Psoas muscle (tissue), 8 donors: Measurements from ENCODE around the gene CST3. TPM values are rescaled to one million over a fixed set of nuclear protein-coding genes. Genes with fewer than 3 reads are reported as not detected.
A peak's percentile ranks its signal among the peaks of the same experiment; 100 is the strongest.
"Not testable (repeated sequence)": the region's sequence is repeated elsewhere in the genome, so short reads cannot be mapped to it uniquely, and the experiment has no call there.

Experiments
- ATAC-seq, 4 donors: fragments of 200-7000 bp; cut with Tn5 transposase; one replicate each; pipeline ENCODE4 v1.9.1; 2020; ENCODE audit warnings: moderate library complexity in 3 of 4, mild to moderate bottlenecking in 2 of 4
- DNase-seq, 2 donors: peaks; one replicate each; pipeline ENCODE4 v3.0.0-alpha.2; 2020
- H3K27ac ChIP-seq: fragments of 200-600 bp; one replicate; pipeline ENCODE4 v1.8.0; 2022
- H3K27me3 ChIP-seq, 3 donors: fragments of 200-600 bp in 1 of 3; one replicate each; pipeline versions ENCODE4 v1.6.1 to v1.8.0; 2013 to 2022; ENCODE audit warnings: low read length in 2 of 3, mild to moderate bottlenecking in 2 of 3, moderate library complexity in 1 of 3; ENCODE audit not compliant: insufficient read depth in 3 of 3
- H3K36me3 ChIP-seq, 2 donors: fragments of 200-600 bp in 1 of 2; one replicate each; pipeline versions ENCODE4 v1.6.1 to v1.8.0; 2013 to 2022; ENCODE audit warnings: low read depth in 1 of 2, mild to moderate bottlenecking in 1 of 2, moderate library complexity in 1 of 2; ENCODE audit not compliant: insufficient read depth in 1 of 2
- H3K4me1 ChIP-seq: fragments of 200-600 bp; one replicate; pipeline ENCODE4 v1.8.0; 2022
- H3K4me3 ChIP-seq: fragments of 200-600 bp; one replicate; pipeline ENCODE4 v1.8.0; 2022; ENCODE audit warnings: mild to moderate bottlenecking
- H3K9me3 ChIP-seq: fragments of 200-600 bp; one replicate; pipeline ENCODE4 v1.8.0; 2022
- CTCF ChIP-seq: fragments of 200-600 bp; IDR thresholded peaks from one replicate; pipeline ENCODE4 v1.8.0; 2022; ENCODE audit warnings: antibody characterized with exemption
- WGBS, 3 donors: extraction: QIAGEN DNeasy Blood & Tissue Kit; methylation state at CpG; one replicate each; pipeline versions ENCODE4 v1.1.6 to v1.1.7; 2013; 5-methylcytosine and 5-hydroxymethylcytosine counted together
- intact Hi-C, 2 donors: fragments of 100-400 bp; cut with DNase I; formaldehyde crosslinking; loops; one replicate each; pipeline versions ENCODE4 v1.11.0 to v1.14.2; 2022
- polyA plus RNA-seq, 3 donors: library from polyadenylated mRNA; stranded (reverse); fragments of 200-250 nt; gene quantifications; one replicate each; pipeline ENCODE4 v1.2.3, GENCODE V29; 2013
- total RNA-seq, 4 donors: library from RNA; stranded (reverse); fragmentation: NEBNext Ultra II Directional in 2 of 4; extraction: Animal tissue kit (Norgen Biotek cat#: 25700) in 2 of 4; gene quantifications; one replicate each; pipeline versions ENCODE4 v1.2.1 to v1.2.4, GENCODE V29; 2021 to 2023
- donor health status: healthy with polysubstance abuse.
- donor health status: DM: no; HTN: no; CAD: no; lungs with moderate emphysema.
- donor health status: Bipolar disorder and iron deficiency.
- donor health status: healthy.
- donor health status: DM: yes; HTN: yes; CAD: no.
- donor health status: DM: no; HTN: no; CAD: no.
- donor health status: DM: no; HTN: no; CAD: no.
- donor health status: DM: yes; HTN: yes; CAD: no.

The CST3 gene
- total and polyA plus RNA-seq, 7 donors, result 374 to 713 (median 422) TPM

GRCh38 chr20:23664954-23665353, 27.2 kb upstream of the CST3 start:
- Histone ChIP-seq H3K27ac (no peak overlapping the region), H3K9me3 (no peaks in the 10 kb centered on the region), H3K36me3 (no peaks in the 10 kb centered on the region), H3K4me3 (no peak overlapping the region), H3K27me3 (no peaks in the 10 kb centered on the region), H3K4me1 (peaks cover 13% of the 10 kb centered on the region)
- ATAC-seq, result no peak
- DNase-seq, result no peak
- TF ChIP-seq CTCF, result no peak
- intact Hi-C loops, result loop anchor here (5.0 kb wide), 1 partner anchor 332 kb away; no protein-coding TSS in a partner anchor
- 95 to 99% (median 96%) methylated on average over 3 of the region's 3 CpGs for WGBS, 3 donors

GRCh38 chr20:23664046-23664445, 26.3 kb upstream of the CST3 start:
- H3K27me3 ChIP-seq, DNase-seq, intact Hi-C loops, H3K4me3 ChIP-seq, H3K36me3 ChIP-seq, ATAC-seq, H3K9me3 ChIP-seq, H3K27ac ChIP-seq: not testable (repeated sequence)
- 86 to 90% (median 89%) methylated on average over 4 of the region's 4 CpGs for WGBS, 3 donors
- peaks cover 16% of the 10 kb centered on the region for H3K4me1 ChIP-seq

GRCh38 chr20:23663180-23663579, 25.4 kb upstream of the CST3 start:
- peak in 1 of 4 donors; percentile 37 for ATAC-seq
- Histone ChIP-seq H3K4me3 (no peak overlapping the region), H3K27me3 (no peaks in the 10 kb centered on the region), H3K9me3 (no peaks in the 10 kb centered on the region), H3K36me3 (no peaks in the 10 kb centered on the region), H3K27ac (no peak overlapping the region), H3K4me1 (peaks cover 16% of the 10 kb centered on the region)
- no peak for TF ChIP-seq CTCF
- DNase-seq, result no peak
- 56 to 70% (median 65%) methylated on average over 6 of the region's 6 CpGs for whole genome bisulfite sequencing, 3 donors
- intact Hi-C loops, result no loop called here

- Histone ChIP-seq H3K4me1 (peaks cover 16% of the 10 kb centered on the region), H3K36me3 (no peaks in the 10 kb centered on the region), H3K27me3 (no peaks in the 10 kb centered on the region), H3K9me3 (no peaks in the 10 kb centered on the region), H3K27ac (no peak overlapping the region), H3K4me3 (no peak overlapping the region)
- DNase-seq (no peak), ATAC-seq (no peak)
- no peak for TF ChIP-seq CTCF
- intact Hi-C loops, result no loop called here
- 83 to 87% (median 86%) methylated on average over 9 of the region's 9 CpGs for WGBS, 3 donors
Measured at GRCh38 chr20:23662276-23662870, 24.6 kb upstream of the CST3 start.

GRCh38 chr20:23661002-23661429, 23.3 kb upstream of the CST3 start:
- Histone ChIP-seq H3K4me1 (peaks cover 17% of the 10 kb centered on the region), H3K4me3 (no peak overlapping the region), H3K27me3 (no peaks in the 10 kb centered on the region), H3K9me3 (no peaks in the 10 kb centered on the region), H3K27ac (no peak overlapping the region), H3K36me3 (no peaks in the 10 kb centered on the region)
- intact Hi-C loops, result no loop called here
- peak in 1 of 4 donors; percentile 22 for ATAC-seq
- no peak for TF ChIP-seq CTCF
- WGBS, 3 donors, result 82 to 85% (median 84%) methylated on average over 6 of the region's 6 CpGs
- no peak for DNase-seq
